HG02938 (cell line): Measurements from ENCODE around the gene YBEY.
"Not testable (repeated sequence)": the region's sequence is repeated elsewhere in the genome, so short reads cannot be mapped to it uniquely, and the experiment has no call there.

Experiments used
- ATAC-seq: cut with Tn5 transposase; IDR thresholded peaks from one replicate; pipeline ENCODE4 v1.9.1; 2021; ENCODE audit warnings: mild to moderate bottlenecking, moderate library complexity; ENCODE audit not compliant: unreplicated experiment

Gene YBEY

GRCh38 chr21:46299167-46299566, 13.0 kb downstream of the YBEY start:
- no peak for ATAC-seq

GRCh38 chr21:46301759-46302158, 15.6 kb downstream of the YBEY start:
- ATAC-seq, result no peak

GRCh38 chr21:46304437-46304836, 18.3 kb downstream of the YBEY start:
- no peak for ATAC-seq

- ATAC-seq, result no peak
These were observed 18.8 kb downstream of the YBEY start for GRCh38 chr21:46304955-46305354.

- ATAC-seq, result no peak
These were observed 21.5 kb downstream of the YBEY start for GRCh38 chr21:46307625-46308024.

- no peak for ATAC-seq
These were observed 22.3 kb downstream of the YBEY start for GRCh38 chr21:46308431-46308830.

- ATAC-seq, result not testable (repeated sequence)
These were observed 24.1 kb downstream of the YBEY start for GRCh38 chr21:46310260-46310659.

GRCh38 chr21:46311568-46311967, 25.4 kb downstream of the YBEY start:
- no peak for ATAC-seq

- ATAC-seq, result no peak
These were observed 26.8 kb downstream of the YBEY start for GRCh38 chr21:46312949-46313348.

GRCh38 chr21:46314441-46315020, 28.4 kb downstream of the YBEY start:
- ATAC-seq, result no peak

- no peak for ATAC-seq
These were observed 30.7 kb downstream of the YBEY start for GRCh38 chr21:46316708-46317324.

GRCh38 chr21:46317710-46318463, 31.7 kb downstream of the YBEY start:
- no peak for ATAC-seq

GRCh38 chr21:46318464-46318845, 32.3 kb downstream of the YBEY start:
- ATAC-seq, result no peak

- no peak for ATAC-seq
These were observed 33.0 kb downstream of the YBEY start for GRCh38 chr21:46319186-46319585.

GRCh38 chr21:46320331-46320801, 34.2 kb downstream of the YBEY start:
- no peak for ATAC-seq

- no peak for ATAC-seq
These were observed 36.4 kb downstream of the YBEY start for GRCh38 chr21:46322351-46323226.

GRCh38 chr21:46323227-46323709, 37.1 kb downstream of the YBEY start:
- ATAC-seq, result no peak

GRCh38 chr21:46323710-46324389, 37.7 kb downstream of the YBEY start, which contains the start of the genes C21orf58 and PCNT:
C21orf58 (minus strand) TSS chr21:46323870; CDS start chr21:46322738, 1,132 bp downstream.
PCNT (plus strand) TSS chr21:46324156; CDS start chr21:46324229, 73 bp downstream.
- ATAC-seq, result peak; percentile 77

- peak; percentile 51 for ATAC-seq
These were observed 38.4 kb downstream of the YBEY start for GRCh38 chr21:46324390-46325072.
